HG03135 (cell line): Measurements from ENCODE around the gene MRPS31.
"Not testable (repeated sequence)": the region's sequence is repeated elsewhere in the genome, so short reads cannot be mapped to it uniquely, and the experiment has no call there.

Experiments used
- ATAC-seq: cut with Tn5 transposase; IDR thresholded peaks from one replicate; pipeline ENCODE4 v1.9.1; 2021; ENCODE audit warnings: mild to moderate bottlenecking, moderate library complexity; ENCODE audit not compliant: unreplicated experiment

Gene MRPS31

DNA sequence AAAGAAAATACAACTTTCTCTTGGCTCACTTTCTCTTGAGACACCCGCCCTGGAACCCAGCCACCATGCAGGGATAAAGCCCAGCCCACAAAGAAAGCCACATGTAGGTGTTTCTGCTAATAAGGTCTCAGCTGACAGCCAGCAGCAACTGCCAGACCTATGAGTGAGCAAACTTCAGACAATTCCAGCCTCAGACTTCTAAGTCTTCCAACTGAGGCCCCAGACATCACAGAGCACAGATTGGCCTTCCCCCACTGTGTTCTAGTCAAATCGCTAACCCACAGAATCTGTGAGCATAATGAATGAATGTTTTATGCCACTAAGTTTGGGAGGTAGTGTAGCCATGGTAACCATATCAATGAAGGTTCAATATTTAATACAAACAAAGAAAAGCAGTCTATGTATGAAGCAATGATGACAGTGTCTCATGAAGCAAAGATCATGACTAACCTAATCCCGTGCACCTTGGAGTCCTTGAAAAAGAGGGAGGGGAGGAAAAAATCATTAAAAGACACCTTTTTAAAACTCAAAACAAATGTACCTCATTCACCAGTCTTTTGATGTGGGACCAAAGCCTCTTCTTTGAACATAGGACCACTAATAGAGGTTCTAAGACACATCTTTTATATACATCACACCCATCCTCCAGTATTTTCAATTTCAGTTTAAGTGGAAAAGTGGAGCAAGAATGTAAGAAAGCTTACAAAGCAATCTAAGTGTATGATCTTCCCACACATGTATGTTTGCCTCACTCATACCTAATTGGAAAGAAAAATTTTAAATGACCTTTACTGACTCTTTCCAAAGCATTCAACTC lies 6.2 kb downstream of the MRPS31 start:
- no peak for ATAC-seq

DNA sequence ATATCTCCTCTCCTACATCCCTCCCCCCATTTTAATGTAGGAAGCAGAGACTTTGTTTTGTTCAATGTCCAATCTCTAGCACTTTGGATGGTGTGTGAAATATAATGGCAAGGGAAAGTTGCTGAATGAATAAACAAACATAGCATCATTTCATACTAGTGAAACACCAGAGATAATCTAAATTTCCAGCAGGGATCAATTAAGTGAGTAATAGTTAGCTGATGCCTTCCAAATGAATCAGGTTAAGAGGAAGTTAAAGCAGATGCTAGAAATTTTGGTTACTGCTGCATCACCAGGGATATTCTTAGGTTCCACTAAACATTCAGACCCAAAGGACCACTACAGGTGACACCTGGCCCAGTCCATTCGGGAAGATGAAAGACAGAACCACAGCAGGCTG lies 8.1 kb downstream of the MRPS31 start:
- no peak for ATAC-seq

DNA sequence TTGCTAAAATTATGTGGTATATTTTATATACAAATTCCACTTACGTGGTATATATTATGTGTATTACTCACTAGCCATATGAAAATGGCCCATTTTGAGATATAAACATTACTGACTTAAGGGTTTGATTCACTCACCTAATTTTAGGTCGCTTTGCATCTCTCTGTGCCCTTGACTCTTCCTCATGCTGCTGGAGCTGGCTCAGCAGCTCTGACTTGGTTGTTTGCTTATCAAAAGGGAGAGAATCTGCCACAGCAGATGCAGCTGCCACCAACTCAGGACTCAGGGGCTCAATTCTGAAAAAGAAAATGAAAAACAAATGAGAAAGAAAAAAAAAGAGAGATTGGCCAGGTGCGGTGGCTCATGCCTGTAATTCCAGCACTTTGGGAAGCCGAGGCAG lies 12.2 kb downstream of the MRPS31 start:
- ATAC-seq, result no peak

DNA sequence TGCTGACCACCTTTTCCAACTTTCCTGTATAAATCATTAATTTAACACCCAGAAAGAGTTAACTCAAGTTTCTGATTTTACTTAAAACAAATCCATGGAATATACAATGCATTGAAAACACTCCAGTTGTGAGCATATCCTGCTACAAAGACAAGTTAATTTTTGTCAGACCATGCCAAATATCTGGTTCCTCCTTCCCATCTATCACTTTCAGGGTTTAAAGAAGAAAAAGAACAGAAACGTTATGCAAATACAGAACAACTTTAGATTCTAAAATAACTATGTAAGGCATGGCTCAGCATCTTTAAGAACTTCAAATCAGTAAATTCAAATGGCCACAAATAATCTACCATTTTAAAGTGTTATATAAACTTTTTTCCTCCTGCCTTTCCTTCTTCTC lies 14.9 kb downstream of the MRPS31 start:
- no peak for ATAC-seq

DNA sequence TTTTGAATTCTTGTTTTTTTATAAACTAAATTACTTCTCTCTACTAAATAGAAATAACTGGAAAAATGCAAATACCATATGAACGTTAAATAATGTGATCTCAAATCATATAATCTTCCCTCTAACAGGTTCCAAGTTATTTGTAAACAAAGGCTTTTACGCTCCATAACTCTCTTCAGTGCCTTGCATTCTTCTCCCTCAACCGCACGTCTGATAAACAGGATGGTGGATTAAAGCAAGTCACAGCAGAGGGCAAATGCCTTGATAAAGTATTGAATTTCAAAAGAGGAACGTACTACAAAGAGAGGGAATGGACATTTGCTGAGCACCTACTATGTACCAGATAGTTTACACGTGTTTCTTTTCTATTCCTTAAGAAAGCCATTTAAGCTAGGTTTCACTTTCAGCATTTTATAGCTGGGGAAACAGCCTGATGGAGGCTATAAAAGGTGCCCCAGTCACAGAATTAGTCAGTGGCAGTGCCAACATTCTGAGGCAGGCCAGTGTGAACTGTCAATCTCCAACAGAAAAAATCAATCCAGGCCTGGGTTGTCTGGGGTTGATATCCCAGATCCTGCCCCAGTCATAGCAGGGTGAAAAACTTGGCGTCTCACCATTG lies 15.8 kb downstream of the MRPS31 start:
- no peak for ATAC-seq

DNA sequence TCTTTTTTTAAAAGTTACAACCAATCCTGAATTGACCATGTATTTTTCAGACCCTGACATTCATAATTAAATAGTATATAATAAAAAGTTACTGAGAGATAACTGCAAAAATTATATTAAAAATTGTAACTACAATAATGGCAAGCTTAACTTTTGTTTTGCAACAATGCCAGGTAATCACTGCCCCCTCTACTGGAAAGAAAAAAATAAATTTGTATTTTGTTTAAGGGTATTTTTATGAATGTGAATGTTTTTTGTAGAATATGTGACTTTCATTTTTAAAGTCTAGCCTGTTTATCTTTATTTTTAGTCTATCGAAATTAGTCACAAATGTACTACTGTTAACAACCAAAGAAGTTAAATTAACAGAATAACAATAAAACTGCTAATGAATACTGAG lies 21.7 kb downstream of the MRPS31 start:
- ATAC-seq, result no peak

DNA sequence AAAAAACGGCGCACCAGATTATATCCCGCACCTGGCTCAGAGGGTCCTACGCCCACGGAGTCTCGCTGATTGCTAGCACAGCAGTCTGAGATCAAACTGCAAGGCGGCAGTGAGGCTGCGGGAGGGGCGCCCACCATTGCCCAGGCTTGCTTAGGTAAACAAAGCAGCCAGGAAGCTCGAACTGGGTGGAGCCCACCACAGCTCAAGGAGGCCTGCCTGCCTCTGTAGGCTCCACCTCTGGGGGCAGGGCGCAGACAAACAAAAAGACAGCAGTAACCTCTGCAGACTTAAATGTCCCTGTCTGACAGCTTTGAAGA lies 35.8 kb downstream of the MRPS31 start:
- ATAC-seq, result not testable (repeated sequence)

DNA sequence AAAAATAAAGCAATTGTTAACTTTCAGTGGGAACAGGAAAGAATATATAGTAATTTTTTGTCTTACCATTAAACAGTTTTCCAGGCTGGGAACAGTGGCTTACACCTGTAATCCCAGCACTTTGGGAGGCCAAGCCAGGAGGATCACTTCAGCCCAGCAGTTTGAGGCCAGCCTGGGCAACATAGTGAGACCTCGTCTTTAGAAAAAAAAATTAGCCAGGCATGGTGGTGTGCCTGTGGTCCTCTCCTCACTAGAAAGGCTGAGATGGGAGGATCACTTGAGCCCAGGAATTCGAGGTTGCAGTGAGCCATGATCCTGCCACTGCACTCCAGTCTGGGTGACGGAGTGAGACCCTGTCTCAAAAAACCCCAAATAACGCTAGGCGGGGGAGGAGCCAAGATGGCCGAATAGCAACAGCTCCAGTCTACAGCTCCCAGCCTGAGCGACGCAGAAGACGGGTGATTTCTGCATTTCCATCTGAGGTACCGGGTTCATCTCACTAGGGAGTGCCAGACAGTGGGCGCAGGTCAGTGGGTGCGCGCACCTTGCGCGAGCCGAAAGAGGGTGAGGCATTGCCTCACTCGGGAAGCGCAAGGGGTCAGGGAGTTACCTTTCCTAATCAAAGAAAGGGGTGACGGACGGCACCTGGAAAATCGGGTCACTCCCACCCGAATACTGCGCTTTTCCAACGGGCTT lies 36.3 kb downstream of the MRPS31 start:
- not testable (repeated sequence) for ATAC-seq

DNA sequence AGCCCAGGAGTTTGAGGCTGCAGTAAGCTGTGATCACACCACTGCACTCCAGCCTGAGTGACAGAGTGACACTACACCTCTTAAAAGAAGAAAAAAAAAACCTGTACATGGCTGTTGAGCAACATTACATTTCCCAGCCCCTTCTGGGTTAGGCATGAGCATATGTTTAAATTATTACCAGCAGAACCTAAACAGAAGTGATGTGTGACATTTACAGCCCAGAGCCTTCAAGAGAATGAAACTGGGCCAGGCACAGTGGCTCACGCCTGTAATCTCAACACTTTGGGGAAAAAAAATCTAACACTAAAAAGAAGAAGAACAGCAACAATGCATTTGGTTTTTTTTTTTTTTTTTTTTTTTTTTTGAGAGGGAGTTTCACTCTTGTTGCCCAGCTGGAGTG lies 38.3 kb downstream of the MRPS31 start:
- no peak for ATAC-seq

DNA sequence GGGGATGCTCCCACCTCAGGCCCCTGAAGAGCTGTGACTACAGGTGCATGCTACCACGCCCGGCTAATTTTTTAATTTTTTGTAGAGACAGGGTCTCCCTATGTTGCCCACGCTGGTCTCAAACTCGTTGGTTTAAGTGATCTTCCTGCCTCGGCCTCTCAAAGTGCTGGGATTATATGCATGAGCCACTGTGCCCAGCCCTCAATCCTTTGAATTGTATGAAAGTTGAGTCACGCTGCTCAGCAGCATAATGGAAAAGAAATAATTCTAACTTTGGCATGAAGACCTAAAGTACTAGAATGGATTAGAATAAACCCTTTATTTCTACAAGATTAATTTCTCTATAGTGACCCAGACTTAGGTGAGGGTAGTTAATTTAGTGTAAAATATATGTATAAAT lies 42.4 kb downstream of the MRPS31 start:
- no peak for ATAC-seq

DNA sequence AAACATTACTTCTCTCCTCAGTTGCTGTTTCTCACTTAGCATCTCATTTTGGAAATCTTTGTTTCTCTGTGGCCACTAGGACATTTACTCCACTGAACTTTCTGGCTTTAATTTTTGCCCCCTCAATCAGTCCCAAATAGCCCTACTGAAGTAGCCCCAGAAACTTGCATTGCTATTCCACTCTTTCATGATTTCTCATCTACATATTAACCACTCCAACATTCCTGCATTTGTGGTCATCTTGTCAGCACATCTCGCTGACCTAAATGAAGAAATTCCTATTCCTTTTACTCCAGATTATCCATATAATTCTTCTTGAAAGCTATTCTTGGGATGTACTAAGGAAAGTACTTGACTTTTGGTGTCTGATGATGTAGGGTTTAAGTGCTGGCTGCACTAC lies 56.6 kb downstream of the MRPS31 start:
- ATAC-seq, result not testable (repeated sequence)

DNA sequence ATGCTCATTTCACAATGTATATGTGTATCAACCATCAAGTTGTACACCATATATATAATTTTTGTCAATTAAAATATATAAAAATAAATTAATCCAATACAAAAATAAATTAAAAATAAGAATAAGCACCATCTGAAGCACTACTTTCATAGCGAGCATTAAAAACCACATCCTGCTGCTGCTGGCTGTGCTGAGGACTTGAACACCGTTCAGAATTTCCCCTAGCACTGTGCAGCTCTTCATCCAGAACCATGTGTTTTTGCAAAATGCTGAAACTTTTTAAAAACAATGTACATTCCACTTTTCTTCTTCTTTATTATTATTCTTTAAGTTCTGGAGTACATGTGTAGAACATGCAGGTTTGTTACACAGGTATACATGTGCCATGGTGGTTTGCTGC lies 64.6 kb downstream of the MRPS31 start:
- ATAC-seq, result no peak

DNA sequence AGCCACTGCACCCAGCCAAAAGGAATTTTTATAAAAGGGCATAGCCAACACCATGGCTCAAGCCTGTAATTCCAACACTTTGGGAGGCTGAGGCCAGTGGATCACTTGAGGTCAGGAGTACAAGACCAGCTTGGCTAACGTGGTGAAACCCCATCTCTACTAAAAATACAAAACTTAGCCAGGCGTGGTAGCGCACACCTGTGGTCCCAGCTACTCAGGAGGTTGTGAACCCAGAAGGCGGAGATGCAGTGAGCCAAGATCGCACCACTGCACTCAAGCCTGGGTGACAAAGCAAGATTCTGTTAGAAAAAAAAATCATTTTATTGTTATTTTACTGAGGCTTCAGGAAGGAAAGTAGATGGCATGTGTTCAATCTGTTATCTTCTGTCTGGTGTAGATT lies 73.3 kb downstream of the MRPS31 start:
- ATAC-seq, result peak; percentile 62

DNA sequence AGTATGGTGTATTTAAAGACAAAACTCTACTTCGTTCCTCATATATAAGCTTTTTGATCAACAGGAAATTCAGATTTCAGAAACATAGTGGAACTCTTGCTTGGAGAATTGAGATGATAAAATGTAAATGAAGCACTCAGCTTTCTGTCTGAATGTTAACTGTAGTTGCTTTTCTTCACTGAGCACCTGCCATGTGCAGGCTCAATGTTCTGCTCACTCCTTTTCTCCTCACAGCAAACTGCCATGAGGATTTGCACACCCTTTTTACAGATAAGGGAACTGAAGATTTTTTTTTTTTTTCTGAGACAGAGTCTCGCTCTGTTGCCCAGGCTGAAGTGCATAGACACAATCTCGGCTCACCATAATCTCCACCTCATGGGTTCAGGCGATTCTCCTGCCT lies 76.6 kb downstream of the MRPS31 start:
- no peak for ATAC-seq

DNA sequence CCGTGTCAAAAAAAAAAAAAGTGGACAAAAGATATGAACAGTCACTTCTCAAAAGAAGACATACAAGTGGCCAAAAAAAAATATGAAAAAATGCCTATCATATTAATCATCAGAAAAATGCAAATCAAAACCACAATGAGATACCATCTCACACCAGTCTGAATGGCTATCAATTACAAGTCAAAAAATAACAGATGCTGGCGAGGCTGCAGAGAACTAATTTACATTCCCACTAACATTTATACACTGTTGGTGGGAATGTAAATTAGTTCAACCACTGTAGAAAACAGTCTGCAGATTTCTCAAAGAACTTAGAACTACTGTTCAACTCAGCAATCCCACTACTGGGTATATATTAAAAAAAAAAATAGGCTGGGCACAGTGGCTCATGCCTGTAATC lies 78.0 kb downstream of the MRPS31 start:
- peak; percentile 52 for ATAC-seq

DNA sequence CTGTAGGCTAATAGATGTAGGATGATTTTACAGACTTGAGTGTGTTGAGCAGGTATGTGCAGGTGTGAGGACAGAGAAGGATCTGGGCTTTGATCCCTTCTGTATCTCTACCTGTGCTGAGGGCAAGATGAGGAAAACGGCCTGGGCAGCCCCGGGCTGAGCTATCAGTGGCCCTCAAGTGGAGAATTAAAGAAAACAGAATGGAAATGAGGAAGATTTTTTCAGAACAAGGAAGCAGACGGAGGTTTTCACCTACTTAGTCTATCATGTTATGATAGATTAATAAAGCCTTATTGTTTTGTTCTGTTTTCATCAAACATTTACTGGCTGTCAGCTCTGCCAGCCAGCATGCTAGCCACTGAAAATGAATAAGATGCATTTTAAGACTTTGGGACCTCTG lies 82.2 kb downstream of the MRPS31 start:
- no peak for ATAC-seq

DNA sequence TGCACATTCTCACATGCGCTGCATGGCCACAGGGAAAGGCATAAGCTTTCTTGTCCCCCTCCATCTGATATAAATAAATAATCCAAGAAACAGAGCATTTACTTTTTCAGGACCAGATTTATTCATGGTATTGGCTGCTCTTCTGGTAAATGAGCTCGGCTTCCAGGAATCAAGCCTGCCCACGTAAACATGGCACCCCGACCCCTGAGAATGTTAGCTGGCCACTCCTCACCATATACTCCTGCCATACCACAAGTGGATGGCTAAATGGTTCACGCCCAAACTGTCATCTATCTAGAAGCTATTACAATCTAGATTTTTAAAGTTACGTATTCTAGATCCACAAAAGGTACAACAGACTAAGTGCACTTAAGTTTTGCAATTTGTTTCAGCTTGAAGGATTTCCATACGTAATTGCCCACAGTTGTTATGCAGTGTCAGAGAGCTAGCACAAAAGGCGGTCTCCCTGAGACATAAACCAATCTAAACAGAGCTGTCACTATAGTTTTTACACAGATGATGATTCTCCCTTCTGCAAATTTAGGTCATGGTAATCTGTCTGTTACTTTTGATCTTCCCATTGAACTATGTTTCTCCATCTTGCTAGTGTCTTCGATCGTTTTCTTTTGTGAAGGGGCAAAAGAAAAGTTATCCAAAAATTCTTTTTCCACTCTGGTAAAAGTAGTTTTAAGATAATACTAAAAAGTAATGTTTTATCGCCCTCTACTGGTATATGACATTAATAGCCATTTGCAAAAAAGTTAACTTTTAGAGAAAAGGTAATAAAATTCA lies 88.3 kb downstream of the MRPS31 start:
- ATAC-seq, result no peak

DNA sequence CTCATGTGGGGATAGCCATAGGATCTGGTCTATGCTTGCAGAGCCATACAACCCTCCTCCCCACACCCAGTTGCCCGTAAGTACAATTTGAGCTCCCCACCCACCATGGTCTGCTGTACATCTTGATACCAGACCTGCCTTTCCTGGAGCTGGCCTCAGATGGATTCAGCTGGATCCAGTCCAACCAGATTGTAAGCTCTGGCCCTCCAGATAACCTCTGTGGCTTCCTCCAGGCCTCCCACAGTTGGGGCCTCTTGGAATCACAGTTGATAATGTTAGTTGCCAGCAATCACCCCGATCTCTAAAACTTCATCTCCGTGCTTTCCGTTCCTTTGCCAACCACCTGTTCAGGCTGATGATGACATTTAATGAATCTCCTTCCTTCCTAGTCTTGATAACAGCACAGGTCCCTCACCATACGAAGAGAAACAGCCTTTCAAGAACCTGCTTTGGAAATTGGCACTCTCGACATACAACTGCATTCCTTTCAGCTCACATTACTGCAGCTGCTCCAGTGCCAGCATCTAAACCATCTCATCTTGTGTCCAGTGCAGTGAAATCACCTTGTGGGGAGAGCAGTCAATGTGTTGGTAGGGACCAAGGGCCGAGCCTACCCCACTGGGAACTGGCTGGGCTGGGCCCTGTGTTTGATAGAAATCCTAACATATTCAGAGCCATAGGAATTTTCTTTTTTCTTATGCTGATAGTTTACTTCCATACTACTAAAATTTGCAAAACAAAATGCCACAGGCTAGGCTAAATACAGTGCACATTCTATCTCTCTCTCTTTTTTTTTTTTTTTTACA lies 89.4 kb downstream of the MRPS31 start:
- ATAC-seq, result no peak

DNA sequence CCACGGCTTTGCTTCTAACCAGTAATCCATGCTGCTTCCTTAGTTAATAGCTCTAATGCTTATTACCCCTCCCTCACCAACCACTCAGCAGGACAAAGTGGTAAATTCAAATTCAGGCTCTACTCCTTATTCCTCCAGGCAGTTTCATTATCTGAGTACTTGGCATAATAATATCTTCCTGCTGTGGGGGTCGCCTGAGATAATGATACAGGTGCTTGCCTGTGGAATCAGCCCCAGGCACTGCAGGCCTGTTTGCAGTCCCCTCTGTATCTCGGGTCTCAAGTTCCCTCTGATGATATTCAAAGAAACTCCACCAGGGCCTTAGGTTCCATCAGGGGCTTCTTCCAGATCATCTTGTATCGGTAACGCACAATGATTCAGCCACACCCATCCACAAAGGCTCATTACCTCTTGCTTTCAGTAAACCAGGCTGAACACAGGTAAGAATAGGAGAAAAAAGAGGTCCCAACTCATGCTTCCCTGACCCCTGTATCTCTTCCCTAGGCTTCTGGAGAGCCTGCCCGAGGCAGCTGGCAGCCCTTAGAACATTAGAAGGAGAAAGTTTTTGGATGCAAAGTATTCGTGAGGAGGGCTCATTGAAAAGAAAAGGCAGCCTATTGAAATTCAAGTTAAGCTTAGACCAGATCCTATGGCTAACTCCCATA lies 90.2 kb downstream of the MRPS31 start:
- ATAC-seq, result no peak

DNA sequence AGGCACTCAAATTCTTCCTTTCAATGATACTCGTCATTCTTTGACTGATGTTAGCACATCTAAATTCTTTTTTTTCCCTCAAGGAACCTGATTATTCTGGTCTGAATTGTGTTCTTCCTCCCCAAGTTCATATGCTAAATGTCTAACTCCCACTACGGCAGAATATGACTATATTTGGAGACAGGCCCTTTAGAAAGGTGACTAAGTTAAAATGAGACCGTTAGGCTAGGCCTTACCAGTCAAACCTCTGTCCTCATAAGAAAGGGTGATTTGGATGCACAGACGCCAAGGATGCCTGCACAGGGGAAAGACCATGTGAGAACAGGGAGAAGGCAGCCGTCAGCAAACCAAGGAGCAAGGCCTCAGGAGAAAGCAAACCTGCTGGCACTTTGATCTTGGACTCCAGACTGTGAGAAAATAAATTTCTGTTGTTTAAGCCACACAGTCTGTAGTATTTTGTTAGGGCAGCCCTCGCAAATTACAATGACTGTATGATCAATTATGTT lies 91.5 kb downstream of the MRPS31 start:
- ATAC-seq, result no peak
